Naive B cell (primary cell): ENCODE measurements around the gene PTAR1. TPM values are rescaled to one million over a fixed set of nuclear protein-coding genes. Genes with fewer than 3 reads are reported as not detected.

ENCODE experiments used
- ATAC-seq, 2 donors: fragments of 150-1000 bp; cut with Tn5 transposase; 2 replicates each; pipeline ENCODE4 v1.10.0; 2021; ENCODE audit warnings: low read depth in 2 of 2, mild to moderate bottlenecking in 2 of 2, moderate library complexity in 2 of 2
- DNase-seq: peaks from one replicate; pipeline ENCODE4 v3.0.0; 2022
- H3K27ac Mint-ChIP-seq, 6 donors: one replicate each; pipeline ENCODE4 v1.8.0; 2020 to 2022; ENCODE audit warnings: mild to moderate bottlenecking in 6 of 6, mixed read lengths in 6 of 6, moderate library complexity in 5 of 6, inconsistent platforms in 2 of 6
- H3K27me3 Mint-ChIP-seq, 3 donors: one replicate each; pipeline ENCODE4 v1.8.0; 2021 to 2022; ENCODE audit warnings: mixed read lengths in 3 of 3, mild to moderate bottlenecking in 1 of 3
- H3K36me3 Mint-ChIP-seq, 2 donors: one replicate each; pipeline ENCODE4 v1.8.0; 2020 to 2022; ENCODE audit warnings: mixed read lengths in 2 of 2, inconsistent platforms in 1 of 2, mild to moderate bottlenecking in 1 of 2
- H3K4me1 Mint-ChIP-seq, 3 donors: one replicate each; pipeline ENCODE4 v1.8.0; 2020 to 2022; ENCODE audit warnings: mixed read lengths in 3 of 3, inconsistent platforms in 1 of 3, mild to moderate bottlenecking in 1 of 3, moderate library complexity in 1 of 3
- H3K4me3 Mint-ChIP-seq, 8 donors: one replicate each; pipeline ENCODE4 v1.8.0; 2020 to 2022; ENCODE audit warnings: mild to moderate bottlenecking in 8 of 8, mixed read lengths in 8 of 8, moderate library complexity in 8 of 8, inconsistent platforms in 2 of 8
- H3K9me3 Mint-ChIP-seq, 7 donors: one replicate each; pipeline ENCODE4 v1.8.0; 2020 to 2022; ENCODE audit warnings: mixed read lengths in 7 of 7, mild to moderate bottlenecking in 5 of 7, inconsistent platforms in 2 of 7, moderate library complexity in 1 of 7
- polyA plus RNA-seq, 6 donors: library from polyadenylated mRNA; unstranded; fragments of 300-500 nt; fragmentation: Illumina TruSeq; gene quantifications; one replicate each; pipeline ENCODE4 v1.2.3, GENCODE V29; 2021; ENCODE audit warnings: low read depth in 6 of 6

The PTAR1 gene
- polyA plus RNA-seq, 6 donors from 2014 or later, result 9.7 to 22.4 (median 19.1) TPM

GRCh38 chr9:69678843-69679538 lies 80.8 kb downstream of the PTAR1 start:
- DNase-seq (no peak), ATAC-seq (no peak)
- Mint-ChIP-seq H3K9me3 (peaks cover 0 to 2% (median 0%) of the 10 kb centered on the region in 7 donors), H3K4me1 (peaks cover 0 to 7% (median 4%) of the 10 kb centered on the region in 3 donors), H3K36me3 (no peaks in the 10 kb centered on the region), H3K4me3 (no peak overlapping the region), H3K27me3 (peaks cover 9 to 25% (median 23%) of the 10 kb centered on the region in 3 donors), H3K27ac (no peak overlapping the region)

DNA sequence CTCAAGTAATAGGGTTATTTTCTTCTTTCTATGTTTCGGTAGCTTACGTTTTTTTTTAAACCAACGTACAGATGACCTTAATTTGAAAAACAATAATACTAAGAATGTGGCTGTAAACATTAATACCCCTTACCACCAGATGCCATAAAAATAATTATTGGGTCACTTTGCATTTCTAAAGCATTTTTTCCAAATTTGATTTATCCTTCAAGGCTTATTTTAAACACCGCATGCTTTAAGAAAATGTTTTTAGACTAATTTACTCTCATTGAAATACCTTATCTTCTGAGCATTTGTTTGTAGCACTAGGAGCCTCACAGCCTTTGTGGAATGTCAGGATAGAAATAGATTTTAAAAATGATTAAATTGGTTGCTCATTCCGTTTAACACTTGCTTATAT lies 81.9 kb downstream of the PTAR1 start:
- peaks cover 3 to 7% (median 6%) of the 10 kb centered on the region in 3 donors for H3K4me1 Mint-ChIP-seq
- ATAC-seq (no peak), DNase-seq (no peak)
- peaks cover 0 to 2% (median 0%) of the 10 kb centered on the region in 7 donors for H3K9me3 Mint-ChIP-seq
- no peak overlapping the region for H3K4me3 Mint-ChIP-seq
- H3K27ac Mint-ChIP-seq, result no peak overlapping the region
- no peaks in the 10 kb centered on the region for H3K36me3 Mint-ChIP-seq
- peaks cover 13 to 32% (median 24%) of the 10 kb centered on the region in 3 donors for H3K27me3 Mint-ChIP-seq

DNA sequence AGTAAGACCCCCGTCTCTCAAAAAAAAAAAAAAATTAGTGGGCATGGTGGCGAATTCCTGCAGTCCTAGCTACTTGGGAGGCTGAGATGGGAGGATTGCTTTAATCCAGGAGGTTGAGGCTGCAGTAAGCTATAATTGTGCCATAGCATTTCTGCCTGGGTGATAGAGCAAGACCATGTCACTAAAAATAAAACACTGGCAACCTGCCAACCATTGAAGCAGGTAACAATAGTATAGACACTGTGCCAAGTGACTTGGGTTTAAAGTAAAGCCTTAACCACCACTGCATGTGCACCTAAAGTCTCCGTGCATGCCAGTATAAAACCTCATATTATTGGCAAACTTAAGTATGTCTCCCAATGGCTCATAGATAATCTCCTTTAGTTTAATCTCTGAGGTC lies 84.2 kb downstream of the PTAR1 start:
- H3K4me1 Mint-ChIP-seq, result peaks cover 11 to 12% (median 11%) of the 10 kb centered on the region in 3 donors
- H3K9me3 Mint-ChIP-seq, result no peaks in the 10 kb centered on the region
- ATAC-seq (no peak), DNase-seq (no peak)
- H3K4me3 Mint-ChIP-seq, result no peak overlapping the region
- H3K27me3 Mint-ChIP-seq, result peaks cover 27 to 51% (median 34%) of the 10 kb centered on the region in 3 donors
- no peak overlapping the region for H3K27ac Mint-ChIP-seq
- H3K36me3 Mint-ChIP-seq, result no peaks in the 10 kb centered on the region

DNA sequence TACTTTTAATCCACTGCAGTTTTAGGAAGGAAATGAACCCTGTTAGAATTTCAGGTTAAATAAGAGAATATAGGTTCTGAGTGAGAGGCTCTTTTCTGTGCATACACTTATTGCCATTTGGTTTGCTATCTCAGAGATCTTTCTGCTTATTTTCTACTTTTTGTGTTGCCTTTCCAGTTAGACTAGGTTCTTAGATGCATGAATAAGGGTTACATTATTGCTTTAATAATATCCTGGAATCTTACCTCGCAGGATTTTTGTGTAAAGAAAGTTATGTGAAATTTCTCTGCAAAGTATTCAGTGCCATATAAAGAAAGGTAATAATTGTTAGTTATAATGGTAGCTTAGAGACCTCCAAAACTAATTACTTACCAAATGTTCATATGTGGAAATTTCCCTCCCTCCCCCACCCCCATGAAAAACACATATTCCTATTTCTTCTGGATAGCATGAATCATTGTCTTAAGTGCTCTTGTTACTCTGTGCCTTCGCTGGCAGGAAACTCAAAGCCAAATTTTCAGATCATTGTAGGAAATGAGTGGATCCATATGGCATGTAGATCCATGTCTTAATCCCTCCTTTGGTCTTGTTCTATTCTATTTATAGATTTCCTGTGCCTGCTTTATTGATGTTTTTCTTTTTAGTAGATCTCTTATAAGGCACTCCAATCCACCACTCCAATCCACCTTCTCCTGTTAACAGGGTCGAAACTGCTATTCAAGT lies 84.9 kb downstream of the PTAR1 start:
- no peaks in the 10 kb centered on the region for H3K36me3 Mint-ChIP-seq
- no peaks in the 10 kb centered on the region for H3K9me3 Mint-ChIP-seq
- H3K4me1 Mint-ChIP-seq, result peaks cover 11 to 12% (median 11%) of the 10 kb centered on the region in 3 donors
- H3K27ac Mint-ChIP-seq, result no peak overlapping the region
- H3K27me3 Mint-ChIP-seq, result peaks cover 30 to 54% (median 38%) of the 10 kb centered on the region in 3 donors
- ATAC-seq (no peak), DNase-seq (no peak)
- peak overlapping the region in 4 of 8 donors; percentile 1 to 73 (median 26) for H3K4me3 Mint-ChIP-seq

DNA sequence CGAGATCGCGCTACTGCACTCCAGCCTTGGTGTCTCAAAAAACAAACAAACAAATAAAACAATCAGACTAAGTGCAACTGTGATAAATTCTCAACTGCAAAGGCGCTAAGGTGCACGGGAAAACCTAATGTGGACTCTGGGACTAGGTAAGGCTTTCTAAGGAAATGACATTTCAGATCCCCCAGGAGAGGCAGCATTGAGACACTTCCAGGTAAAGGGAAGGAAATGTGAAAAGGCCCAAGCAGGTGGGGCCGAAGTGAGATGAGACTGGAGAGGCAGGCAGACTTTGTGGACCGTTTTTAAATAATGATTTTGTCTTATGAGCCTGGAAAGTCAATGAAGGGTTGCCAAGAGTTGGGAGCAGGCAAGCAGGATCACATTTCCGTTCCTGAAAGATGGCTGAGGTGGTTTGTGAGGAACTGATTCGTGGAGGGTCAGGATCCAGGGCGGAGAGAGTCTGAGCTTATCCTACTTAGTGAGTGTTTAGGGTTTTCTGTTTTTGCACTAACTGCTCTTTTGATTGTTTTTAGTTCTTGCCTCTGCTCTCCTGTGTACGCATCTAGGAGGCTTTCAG lies 85.6 kb downstream of the PTAR1 start:
- Mint-ChIP-seq H3K36me3 (no peaks in the 10 kb centered on the region), H3K27ac (no peak overlapping the region), H3K4me3 (peak overlapping the region in 4 of 8 donors; percentile 1 to 73 (median 37)), H3K27me3 (peaks cover 30 to 54% (median 35%) of the 10 kb centered on the region in 3 donors), H3K4me1 (peaks cover 11 to 12% (median 11%) of the 10 kb centered on the region in 3 donors), H3K9me3 (no peaks in the 10 kb centered on the region)
- no peak for ATAC-seq
- DNase-seq, result no peak

DNA sequence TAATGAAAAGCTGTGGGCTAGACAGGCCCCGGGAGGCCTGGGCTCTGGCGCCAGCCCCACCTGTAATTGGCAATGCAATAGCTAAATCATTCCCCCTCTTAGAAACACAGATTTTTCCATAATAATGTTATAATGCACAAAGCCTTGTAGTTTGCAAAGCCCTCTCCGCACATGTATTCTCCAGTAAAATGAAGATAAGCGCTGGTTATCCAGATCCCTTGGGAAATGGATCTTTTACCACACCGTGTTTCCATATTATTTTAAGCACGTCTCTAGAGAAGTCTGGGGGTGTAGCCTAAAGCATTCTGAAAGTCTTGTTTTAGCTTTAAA lies 86.5 kb downstream of the PTAR1 start:
- no peak for ATAC-seq
- DNase-seq, result no peak
- H3K27ac Mint-ChIP-seq, result no peak overlapping the region
- peaks cover 28 to 48% (median 30%) of the 10 kb centered on the region in 3 donors for H3K27me3 Mint-ChIP-seq
- peaks cover 11 to 12% (median 11%) of the 10 kb centered on the region in 3 donors for H3K4me1 Mint-ChIP-seq
- H3K9me3 Mint-ChIP-seq, result no peaks in the 10 kb centered on the region
- H3K36me3 Mint-ChIP-seq, result no peaks in the 10 kb centered on the region
- H3K4me3 Mint-ChIP-seq, result peak overlapping the region; percentile 73 to 91 (median 82)

GRCh38 chr9:69672596-69673310 lies 87.1 kb downstream of the PTAR1 start:
- ATAC-seq (peak; percentile 88), DNase-seq (peak; percentile 46)
- H3K27me3 Mint-ChIP-seq, result peaks cover 28 to 48% (median 30%) of the 10 kb centered on the region in 3 donors
- H3K36me3 Mint-ChIP-seq, result no peaks in the 10 kb centered on the region
- H3K4me3 Mint-ChIP-seq, result peak overlapping the region; percentile 73 to 91 (median 82)
- H3K9me3 Mint-ChIP-seq, result no peaks in the 10 kb centered on the region
- peak overlapping the region in 1 of 6 donors; percentile 15 for H3K27ac Mint-ChIP-seq
- H3K4me1 Mint-ChIP-seq, result peaks cover 11 to 12% (median 11%) of the 10 kb centered on the region in 3 donors

GRCh38 chr9:69671879-69672595 lies 87.8 kb downstream of the PTAR1 start, which contains the start of gene APBA1:
Gene APBA1, minus strand, starts transcription at chr9:69672371.
- H3K27ac Mint-ChIP-seq, result peak within 1 kb of the TSS in 1 of 6 donors; percentile 15
- no peaks in the 10 kb centered on the region for H3K9me3 Mint-ChIP-seq
- peaks cover 25 to 47% (median 30%) of the 10 kb centered on the region in 3 donors for H3K27me3 Mint-ChIP-seq
- peak within 1 kb of the TSS; percentile 78 to 91 (median 82) for H3K4me3 Mint-ChIP-seq
- peak; percentile 38 to 39 for ATAC-seq
- DNase-seq, result peak; percentile 1
- peaks cover 11 to 12% (median 11%) of the 10 kb centered on the region in 3 donors for H3K4me1 Mint-ChIP-seq
- H3K36me3 Mint-ChIP-seq, result no peaks in the 10 kb centered on the region

DNA sequence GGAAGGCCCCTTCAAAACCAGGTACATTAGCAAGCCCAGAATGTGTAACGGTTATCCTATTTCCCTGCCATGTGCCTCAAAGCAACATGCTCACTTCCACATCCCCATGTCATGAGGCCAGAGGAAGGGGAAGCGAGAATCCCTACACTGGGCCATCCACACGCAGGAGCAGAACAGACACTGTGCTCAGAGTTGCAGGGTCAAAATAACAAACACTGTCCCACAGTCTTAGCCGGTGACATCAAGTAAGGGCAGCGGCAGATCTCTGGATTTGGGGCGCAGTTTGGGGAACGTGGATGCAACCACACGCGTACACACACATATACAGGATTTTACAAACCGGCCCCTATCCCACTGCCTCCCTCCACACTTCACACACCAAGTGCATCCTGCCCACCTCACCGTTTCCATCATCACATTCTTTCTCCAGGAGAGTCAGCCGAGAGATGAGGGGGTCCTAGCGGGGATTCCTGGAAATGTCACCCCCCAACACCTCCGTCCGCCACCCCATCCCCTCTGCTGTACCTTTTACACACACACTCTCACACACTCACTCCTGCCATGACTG lies 88.4 kb downstream of the PTAR1 start:
- Mint-ChIP-seq H3K36me3 (no peaks in the 10 kb centered on the region), H3K27ac (no peak overlapping the region), H3K27me3 (peaks cover 23 to 42% (median 30%) of the 10 kb centered on the region in 3 donors), H3K4me1 (peaks cover 11 to 12% (median 11%) of the 10 kb centered on the region in 3 donors), H3K4me3 (peak overlapping the region; percentile 51 to 86 (median 76)), H3K9me3 (no peaks in the 10 kb centered on the region)
- DNase-seq, result no peak
- ATAC-seq, result no peak

- H3K27me3 Mint-ChIP-seq, result peaks cover 23 to 27% (median 24%) of the 10 kb centered on the region in 3 donors
- H3K27ac Mint-ChIP-seq, result no peak overlapping the region
- DNase-seq (no peak), ATAC-seq (no peak)
- H3K4me3 Mint-ChIP-seq, result no peak overlapping the region
- peaks cover 4 to 7% (median 6%) of the 10 kb centered on the region in 3 donors for H3K4me1 Mint-ChIP-seq
- no peaks in the 10 kb centered on the region for H3K36me3 Mint-ChIP-seq
- no peaks in the 10 kb centered on the region for H3K9me3 Mint-ChIP-seq
Measured at GRCh38 chr9:69667306-69667705, 92.5 kb downstream of the PTAR1 start.

GRCh38 chr9:69660304-69660703 lies 99.5 kb downstream of the PTAR1 start:
- H3K4me1 Mint-ChIP-seq, result no peaks in the 10 kb centered on the region
- H3K36me3 Mint-ChIP-seq, result no peaks in the 10 kb centered on the region
- DNase-seq, result no peak
- H3K9me3 Mint-ChIP-seq, result no peaks in the 10 kb centered on the region
- no peak for ATAC-seq
- no peak overlapping the region for H3K4me3 Mint-ChIP-seq
- H3K27me3 Mint-ChIP-seq, result peaks cover 23 to 34% (median 30%) of the 10 kb centered on the region in 3 donors
- no peak overlapping the region for H3K27ac Mint-ChIP-seq
